IMR-90 (cell line): ENCODE results near the gene SLC27A2. TPM values are rescaled to one million over a fixed set of nuclear protein-coding genes. Genes with fewer than 3 reads are reported as not detected.

Experiments used
- ATAC-seq: fragments of 200-7000 bp; cut with Tn5 transposase; 2 replicates; pipeline ENCODE4 v1.9.1; 2020; ENCODE audit warnings: low read depth, mild to moderate bottlenecking, moderate library complexity
- BruUV-seq: library from RNA; stranded (reverse); fragments of 400-500 nt; replicated peaks from 2 replicates; lab custom pipeline; 2021; lab: Mats Ljungman, UMichigan
- CTCF ChIA-PET: fragments of 300-600 bp; formaldehyde crosslinking; extraction: SDS; loops from one replicate; lab custom pipeline; 2021; ENCODE audit warnings: antibody characterized with exemption; lab: Yijun Ruan, JAX
- POLR2A ChIA-PET: fragments of 300-600 bp; sonication (Branson Sonifier 250); formaldehyde crosslinking; loops from one replicate; lab custom pipeline; 2022; ENCODE audit warnings: antibody characterized with exemption; ENCODE audit not compliant: unreplicated experiment; lab: Charles Lee
- DNase-seq: peaks from one replicate; pipeline ENCODE4 v3.0.0; 2013
- H2AFZ ChIP-seq: replicated peaks from 2 replicates; pipeline ENCODE3; 2013; ENCODE audit warnings: low read length, mild to moderate bottlenecking; ENCODE audit not compliant: poor library complexity
- H2AK5ac ChIP-seq: 2 replicates; pipeline ENCODE4 v1.6.1; 2013; ENCODE audit warnings: low read depth, low read length, inconsistent platforms
- H2AK9ac ChIP-seq: replicated peaks from 2 replicates; pipeline ENCODE3; 2013; ENCODE audit warnings: mild to moderate bottlenecking, low read depth, low read length, moderate library complexity; ENCODE audit not compliant: poor library complexity
- H2BK120ac ChIP-seq: 2 replicates; pipeline ENCODE4 v1.6.1; 2013; ENCODE audit warnings: low read depth, low read length, inconsistent platforms
- H2BK15ac ChIP-seq: 3 replicates; pipeline ENCODE4 v1.6.1; 2013; ENCODE audit warnings: low read depth, low read length, inconsistent platforms
- H2BK20ac ChIP-seq: 2 replicates; pipeline ENCODE4 v1.6.1; 2013; ENCODE audit warnings: low read depth, mild to moderate bottlenecking, inconsistent platforms, low read length, moderate library complexity
- H2BK5ac ChIP-seq: 2 replicates; pipeline ENCODE4 v1.6.1; 2013; ENCODE audit warnings: mild to moderate bottlenecking, low read depth, low read length, inconsistent platforms; ENCODE audit not compliant: poor library complexity, severe bottlenecking
- H3K14ac ChIP-seq: replicated peaks from 2 replicates; pipeline ENCODE4 v1.6.1; 2013; ENCODE audit warnings: low read depth, low read length, inconsistent platforms
- H3K18ac ChIP-seq: 2 replicates; pipeline ENCODE4 v1.6.1; 2013; ENCODE audit warnings: low read depth, low read length, control low read depth
- H3K23ac ChIP-seq: 2 replicates; pipeline ENCODE4 v1.6.1; 2013; ENCODE audit warnings: low read depth, low read length, inconsistent platforms
- H3K27ac ChIP-seq: 2 replicates; pipeline ENCODE4 v1.5.1; 2013; ENCODE audit warnings: mild to moderate bottlenecking, control low read depth, low read length; ENCODE audit not compliant: insufficient read depth
- H3K27me3 ChIP-seq: 2 replicates; pipeline ENCODE4 v1.6.1; 2013; ENCODE audit warnings: low read length; ENCODE audit not compliant: control insufficient read depth, insufficient read depth
- H3K36me3 ChIP-seq: 2 replicates; pipeline ENCODE4 v1.6.1; 2013; ENCODE audit warnings: low read length, mixed read lengths; ENCODE audit not compliant: control insufficient read depth, insufficient read depth
- H3K4ac ChIP-seq: 2 replicates; pipeline ENCODE4 v1.6.1; 2013; ENCODE audit warnings: low read depth, low read length, inconsistent platforms
- H3K4me1 ChIP-seq: 2 replicates; pipeline ENCODE4 v1.6.1; 2013; ENCODE audit warnings: low read length, mixed read lengths; ENCODE audit not compliant: control insufficient read depth, insufficient read depth
- H3K4me2 ChIP-seq: 2 replicates; pipeline ENCODE4 v1.6.1; 2013; ENCODE audit warnings: low read depth, mild to moderate bottlenecking, control low read depth, low read length, moderate library complexity
- H3K4me3 ChIP-seq: 2 replicates; pipeline ENCODE4 v1.5.1; 2013; ENCODE audit warnings: low read depth, mild to moderate bottlenecking, control low read depth, low read length, moderate library complexity; ENCODE audit not compliant: insufficient read depth
- H3K56ac ChIP-seq: 2 replicates; pipeline ENCODE4 v1.6.1; 2013; ENCODE audit warnings: low read length, inconsistent platforms; ENCODE audit not compliant: insufficient read depth; ENCODE audit errors: extremely low read depth
- H3K79me1 ChIP-seq, 2 experiments: 2 replicates each; pipeline ENCODE4 v1.6.1; 2013; ENCODE audit warnings: low read length in 2 of 2, inconsistent platforms in 1 of 2, low read depth in 1 of 2
- H3K9ac ChIP-seq: 2 replicates; pipeline ENCODE4 v1.6.1; 2013; ENCODE audit warnings: low read depth, low read length, control low read depth
- H3K9me1 ChIP-seq: 2 replicates; pipeline ENCODE4 v1.6.1; 2013; ENCODE audit warnings: low read length, inconsistent platforms; ENCODE audit not compliant: insufficient read depth
- H3K9me3 ChIP-seq: 2 replicates; pipeline ENCODE4 v1.6.1; 2013; ENCODE audit warnings: low read length; ENCODE audit not compliant: control insufficient read depth, insufficient read depth
- H4K20me1 ChIP-seq: 2 replicates; pipeline ENCODE4 v1.6.1; 2013; ENCODE audit warnings: low read length, inconsistent platforms; ENCODE audit not compliant: insufficient read depth
- H4K5ac ChIP-seq: 2 replicates; pipeline ENCODE4 v1.6.1; 2013; ENCODE audit warnings: mild to moderate bottlenecking, low read depth, low read length, control low read depth
- H4K8ac ChIP-seq, 2 experiments: 2 replicates each; pipeline ENCODE4 v1.6.1; 2013; ENCODE audit warnings: low read depth in 2 of 2, low read length in 2 of 2, control low read depth in 1 of 2, inconsistent platforms in 1 of 2
- H4K91ac ChIP-seq: 2 replicates; pipeline ENCODE4 v1.6.1; 2013; ENCODE audit warnings: low read depth, low read length, inconsistent platforms; ENCODE audit not compliant: insufficient read depth
- CEBPB ChIP-seq: IDR thresholded peaks from 2 replicates; pipeline ENCODE4 v1.6.1; 2012; ENCODE audit warnings: low read depth, low read length, improper control_type of control experiment
- CHD1 ChIP-seq: IDR thresholded peaks from 2 replicates; pipeline ENCODE4 v1.6.1; 2012; ENCODE audit warnings: low read depth, low read length, improper control_type of control experiment
- MAFK ChIP-seq: IDR thresholded peaks from 2 replicates; pipeline ENCODE4 v1.6.1; 2012; ENCODE audit warnings: low read depth, low read length, improper control_type of control experiment
- RCOR1 ChIP-seq: IDR thresholded peaks from 2 replicates; pipeline ENCODE4 v1.6.1; 2012; ENCODE audit warnings: mild to moderate bottlenecking, low read length, improper control_type of control experiment; ENCODE audit not compliant: insufficient replicate concordance
- SMC3 ChIP-seq: fragments of 150-350 bp; IDR thresholded peaks from 2 replicates; pipeline ENCODE4 v1.6.1; 2016; ENCODE audit warnings: low read depth, mild to moderate bottlenecking, antibody characterized with exemption, low read length, moderate library complexity
- WGBS, 2 experiments: methylation state at CpG; one replicate each; pipeline versions ENCODE4 v1.1.5 to v1.1.7; 2013; ENCODE audit warnings: missing lambda C conversion rate in 2 of 2; ENCODE audit not compliant: insufficient read length in 1 of 2; ENCODE audit errors: extremely low coverage in 2 of 2; 5-methylcytosine and 5-hydroxymethylcytosine counted together
- dilution Hi-C: fragments of 300-500 bp; cut with HindIII; formaldehyde crosslinking; loops from one replicate; pipeline ENCODE4 v1.14.3; 2018; ENCODE audit warnings: low sequenced_read_pairs; ENCODE audit not compliant: unreplicated experiment
- in situ Hi-C: fragments of 300-500 bp; cut with MboI; formaldehyde crosslinking; loops from 3 replicates; pipeline ENCODE4 v1.14.3; 2019; ENCODE audit warnings: low sequenced_read_pairs, inconsistent platforms, mixed read lengths
- intact Hi-C: fragments of 100-400 bp; cut with micrococcal nuclease; formaldehyde crosslinking; loops from 2 replicates; pipeline ENCODE4 v1.10.0; 2022
- polyA plus RNA-seq, 3 experiments: library from polyadenylated mRNA; depleted of rRNA; stranded (reverse); fragments of >200 nt; gene quantifications; 2 replicates each; pipeline ENCODE4 v1.2.3, GENCODE V29; 2012; ENCODE audit warnings: low replicate concordance in 1 of 3
- total RNA-seq: library from RNA; depleted of rRNA; stranded (reverse); fragments of >200 nt; gene quantifications from 2 replicates; pipeline ENCODE4 v1.2.3, GENCODE V29; 2012
- TF ChIP-seq, protein P1 (sequence below): conservative IDR thresholded peaks from 2 replicates; pipeline ENCODE4 v1.5.1; 2012; ENCODE audit warnings: mild to moderate bottlenecking, low read depth, low read length, improper control_type of control experiment

Gene SLC27A2
- total and polyA plus RNA-seq, 2 of the 4 experiments (the other 2 are of a cell fraction): under 0.01 TPM; not detected in 1

DNA sequence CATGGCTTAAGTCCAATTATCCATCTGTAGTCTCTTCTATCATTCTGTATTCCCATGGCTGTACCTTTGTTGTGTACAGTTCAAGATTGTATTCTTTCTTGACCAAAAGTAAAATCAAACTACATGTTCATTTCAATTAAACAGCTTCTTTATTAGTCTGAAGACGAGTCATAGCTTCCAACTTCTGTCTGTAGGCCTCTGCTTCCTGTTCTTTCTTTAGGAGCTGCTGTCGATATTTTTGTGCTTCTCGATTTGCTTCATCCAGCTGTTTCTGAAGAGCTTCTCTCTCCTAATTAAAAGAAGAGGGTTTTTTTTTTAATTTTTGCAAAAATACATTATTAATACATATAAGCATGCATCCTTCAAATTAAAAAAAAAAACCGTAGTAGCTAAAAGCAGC is 96.5 kb downstream of the SLC27A2 start:
- H3K9me3 ChIP-seq: no peaks in the 10 kb centered on the region
- no peaks in the 10 kb centered on the region for H3K4me1 ChIP-seq
- no peaks in the 10 kb centered on the region for H3K27me3 ChIP-seq
- in situ Hi-C loops: no loop called here
- peaks cover 2% of the 10 kb centered on the region; the same call in 1 of the 2 replicates for H3K36me3 ChIP-seq
- H2BK5ac ChIP-seq: no peak overlapping the region
- ChIA-PET POLR2A (no interaction called here), CTCF (interaction anchor here (0.6 to 0.7 kb wide), 2 partner anchors 43 to 556 kb away, joined by 3 read pairs; no protein-coding TSS in a partner anchor)
- dilution Hi-C loops: no loop called here
- no peak overlapping the region for H4K8ac ChIP-seq
- H3K79me1 ChIP-seq: no peaks in the 10 kb centered on the region
- H2AK9ac ChIP-seq: no peak overlapping the region
- no peak overlapping the region for H2BK120ac ChIP-seq
- no peak overlapping the region for H3K4ac ChIP-seq
- H4K20me1 ChIP-seq: no peaks in the 10 kb centered on the region
- ATAC-seq: no peak
- H2AFZ ChIP-seq: no peak overlapping the region
- no peak overlapping the region for H2BK15ac ChIP-seq
- no peak overlapping the region for H2AK5ac ChIP-seq
- intact Hi-C loops: loop anchor here (1.0 kb wide), 1 partner anchor 43 kb away; no protein-coding TSS in a partner anchor
- no peak for DNase-seq
- H3K23ac ChIP-seq: no peak overlapping the region
- H3K14ac ChIP-seq: no peak overlapping the region
- no peak for TF ChIP-seq CEBPB
- TF ChIP-seq CHD1: no peak
- TF ChIP-seq, protein P1, sequence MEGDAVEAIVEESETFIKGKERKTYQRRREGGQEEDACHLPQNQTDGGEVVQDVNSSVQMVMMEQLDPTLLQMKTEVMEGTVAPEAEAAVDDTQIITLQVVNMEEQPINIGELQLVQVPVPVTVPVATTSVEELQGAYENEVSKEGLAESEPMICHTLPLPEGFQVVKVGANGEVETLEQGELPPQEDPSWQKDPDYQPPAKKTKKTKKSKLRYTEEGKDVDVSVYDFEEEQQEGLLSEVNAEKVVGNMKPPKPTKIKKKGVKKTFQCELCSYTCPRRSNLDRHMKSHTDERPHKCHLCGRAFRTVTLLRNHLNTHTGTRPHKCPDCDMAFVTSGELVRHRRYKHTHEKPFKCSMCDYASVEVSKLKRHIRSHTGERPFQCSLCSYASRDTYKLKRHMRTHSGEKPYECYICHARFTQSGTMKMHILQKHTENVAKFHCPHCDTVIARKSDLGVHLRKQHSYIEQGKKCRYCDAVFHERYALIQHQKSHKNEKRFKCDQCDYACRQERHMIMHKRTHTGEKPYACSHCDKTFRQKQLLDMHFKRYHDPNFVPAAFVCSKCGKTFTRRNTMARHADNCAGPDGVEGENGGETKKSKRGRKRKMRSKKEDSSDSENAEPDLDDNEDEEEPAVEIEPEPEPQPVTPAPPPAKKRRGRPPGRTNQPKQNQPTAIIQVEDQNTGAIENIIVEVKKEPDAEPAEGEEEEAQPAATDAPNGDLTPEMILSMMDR: no peak
- TF ChIP-seq SMC3: no peak
- no peak for TF ChIP-seq MAFK
- no peak for TF ChIP-seq RCOR1
- H4K91ac ChIP-seq: no peak overlapping the region
- no peak overlapping the region for H3K9ac ChIP-seq
- H3K27ac ChIP-seq: no peak overlapping the region
- no peak overlapping the region for H3K18ac ChIP-seq
- BruUV-seq: no TSS peak
- no CpG with 5 or more reads among the region's 4 CpGs for WGBS, 2 experiments
- H3K4me3 ChIP-seq: no peak overlapping the region
- H2BK20ac ChIP-seq: no peak overlapping the region
- no peaks in the 10 kb centered on the region; the same call in 1 of the 2 replicates for H3K9me1 ChIP-seq
- no peak overlapping the region for H4K5ac ChIP-seq
- H3K56ac ChIP-seq: no peak overlapping the region
- H3K4me2 ChIP-seq: no peak overlapping the region
